Uterus (tissue), 4 donors: Measurements from ENCODE around the gene ALOX15. TPM values are rescaled to one million over a fixed set of nuclear protein-coding genes. Genes with fewer than 3 reads are reported as not detected.
A peak's percentile ranks its signal among the peaks of the same experiment; 100 is the strongest.

Source experiments
- DNase-seq, 2 donors: peaks; one replicate each; pipeline ENCODE4 v3.0.0-alpha.2; 2019 to 2020
- H3K27ac ChIP-seq, 2 donors: fragments of 200-600 bp; sonication (generic); 1 replicate in 1 of 2; 2 replicates in 1 of 2; pipeline ENCODE4 v1.5.1; 2016 to 2018
- H3K27me3 ChIP-seq, 2 donors: fragments of 200-600 bp; sonication (generic); one replicate each; pipeline ENCODE4 v1.5.1; 2018 to 2019; ENCODE audit warnings: control low read depth in 1 of 2
- H3K36me3 ChIP-seq, 2 donors: fragments of 200-600 bp; sonication (generic); one replicate each; pipeline ENCODE4 v1.5.1; 2019; ENCODE audit warnings: control low read depth in 1 of 2
- H3K4me1 ChIP-seq, 2 donors: fragments of 200-600 bp; sonication (generic); one replicate each; pipeline ENCODE4 v1.5.1; 2018 to 2019; ENCODE audit warnings: control low read depth in 1 of 2
- H3K4me3 ChIP-seq, 2 donors: fragments of 200-600 bp; sonication (generic); 1 replicate in 1 of 2; 2 replicates in 1 of 2; pipeline ENCODE4 v1.5.1; 2018 to 2019; ENCODE audit warnings: mild to moderate bottlenecking in 1 of 2
- H3K9me3 ChIP-seq, 2 donors: fragments of 200-600 bp; sonication (generic); one replicate each; pipeline ENCODE4 v1.5.1; 2019; ENCODE audit warnings: control low read depth in 1 of 2
- CTCF ChIP-seq, 4 experiments: fragments of 200-600 bp in 2 of 4; fragments of 450-650 bp in 2 of 4; sonication (generic) in 2 of 4; IDR thresholded peaks; one replicate each; pipeline ENCODE4 v1.5.1; 2016 to 2019; ENCODE audit warnings: antibody characterized with exemption in 4 of 4, mild to moderate bottlenecking in 2 of 4, moderate library complexity in 1 of 4
- POLR2A ChIP-seq, 2 donors: fragments of 450-650 bp; IDR thresholded peaks; one replicate each; pipeline ENCODE4 v1.6.1; 2016; ENCODE audit warnings: antibody characterized with exemption in 2 of 2, mild to moderate bottlenecking in 1 of 2, moderate library complexity in 1 of 2
- intact Hi-C: fragments of 100-400 bp; cut with DNase I; formaldehyde crosslinking; loops from one replicate; pipeline ENCODE4 v1.15.1; 2023; ENCODE audit warnings: low total_unique reads
- total RNA-seq, 4 donors: library from RNA; depleted of rRNA in 3 of 4; stranded (reverse); fragments of >200 nt in 3 of 4; gene quantifications; one replicate each; pipeline versions ENCODE4 v1.1.0 to v1.2.4, GENCODE V29; 2014 to 2023
- donor health status: DM: yes; HTN: yes; CAD: no.

Gene ALOX15
- total RNA-seq, 4 donors from 2014 or later, result 0.24 to 2.9 TPM; not detected in 2

DNA sequence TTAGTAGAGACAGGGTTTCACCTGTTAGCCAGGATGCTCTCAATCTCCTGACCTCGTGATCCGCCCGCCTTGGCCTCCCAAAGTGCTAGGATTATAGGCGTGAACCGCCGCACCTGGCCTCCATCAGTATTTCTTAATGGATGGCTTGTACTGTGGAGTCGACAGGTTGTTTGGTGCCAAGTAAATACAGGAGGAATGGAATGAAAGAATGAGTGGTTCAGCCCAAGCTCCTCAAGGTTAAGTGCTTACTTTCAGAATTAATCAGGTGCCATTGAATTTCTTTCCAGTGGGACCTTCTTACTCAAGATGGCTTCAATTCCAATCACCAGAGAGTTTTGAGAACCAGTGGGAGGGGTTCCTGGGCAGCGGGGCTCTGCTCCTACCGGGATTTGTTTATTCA, 25.0 kb downstream of the ALOX15 start:
- TF ChIP-seq POLR2A (IDR thresholded peaks at IDR 0.05) (no peak), CTCF (IDR thresholded peaks at IDR 0.05) (no peak)
- intact Hi-C loops, result no loop called here
- H3K36me3 ChIP-seq, result no peaks in the 10 kb centered on the region
- H3K4me3 ChIP-seq, result no peak overlapping the region
- no peak overlapping the region for H3K27ac ChIP-seq
- no peak for DNase-seq
- no peaks in the 10 kb centered on the region for H3K9me3 ChIP-seq
- no peaks in the 10 kb centered on the region for H3K4me1 ChIP-seq
- no peaks in the 10 kb centered on the region for H3K27me3 ChIP-seq

DNA sequence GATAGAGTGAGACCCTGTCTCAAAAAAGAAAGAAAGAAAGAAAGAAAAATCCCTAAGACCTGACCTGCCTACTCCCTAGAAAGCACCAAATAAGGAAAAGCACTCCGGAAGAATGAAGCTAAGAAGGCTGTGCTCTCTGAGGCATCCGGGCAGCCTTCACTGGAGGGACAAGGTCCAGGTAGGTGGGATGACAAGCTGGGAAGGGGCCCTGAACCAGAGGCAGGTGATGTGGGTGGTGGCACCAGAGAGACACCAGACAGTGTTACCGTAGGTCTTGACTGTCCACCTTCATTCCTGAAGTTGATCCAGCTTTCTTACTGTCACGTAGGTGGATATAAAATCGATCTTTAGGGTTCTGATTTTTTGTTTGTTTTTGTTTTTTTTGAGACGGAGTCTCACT, 30.8 kb downstream of the ALOX15 start:
- no peak overlapping the region for H3K4me3 ChIP-seq
- no peaks in the 10 kb centered on the region for H3K9me3 ChIP-seq
- TF ChIP-seq CTCF (IDR thresholded peaks at IDR 0.05) (no peak), POLR2A (IDR thresholded peaks at IDR 0.05) (no peak)
- H3K27me3 ChIP-seq, result no peaks in the 10 kb centered on the region
- H3K4me1 ChIP-seq, result peaks cover 0 to 10% of the 10 kb centered on the region in 2 donors
- intact Hi-C loops, result no loop called here
- DNase-seq, result no peak
- H3K27ac ChIP-seq, result no peak overlapping the region
- no peaks in the 10 kb centered on the region for H3K36me3 ChIP-seq

- intact Hi-C loops, result no loop called here
- TF ChIP-seq CTCF (IDR thresholded peaks at IDR 0.05) (no peak), POLR2A (IDR thresholded peaks at IDR 0.05) (no peak)
- Histone ChIP-seq H3K4me3 (no peak overlapping the region), H3K4me1 (peaks cover 0 to 10% of the 10 kb centered on the region in 2 donors), H3K9me3 (no peaks in the 10 kb centered on the region), H3K27ac (no peak overlapping the region), H3K27me3 (no peaks in the 10 kb centered on the region), H3K36me3 (no peaks in the 10 kb centered on the region)
- DNase-seq, result no peak
These were observed 31.3 kb downstream of the ALOX15 start for GRCh38 chr17:4610162-4610561.

GRCh38 chr17:4609761-4610160, 31.7 kb downstream of the ALOX15 start:
- H3K27me3 ChIP-seq, result no peaks in the 10 kb centered on the region
- DNase-seq, result no peak

DNA sequence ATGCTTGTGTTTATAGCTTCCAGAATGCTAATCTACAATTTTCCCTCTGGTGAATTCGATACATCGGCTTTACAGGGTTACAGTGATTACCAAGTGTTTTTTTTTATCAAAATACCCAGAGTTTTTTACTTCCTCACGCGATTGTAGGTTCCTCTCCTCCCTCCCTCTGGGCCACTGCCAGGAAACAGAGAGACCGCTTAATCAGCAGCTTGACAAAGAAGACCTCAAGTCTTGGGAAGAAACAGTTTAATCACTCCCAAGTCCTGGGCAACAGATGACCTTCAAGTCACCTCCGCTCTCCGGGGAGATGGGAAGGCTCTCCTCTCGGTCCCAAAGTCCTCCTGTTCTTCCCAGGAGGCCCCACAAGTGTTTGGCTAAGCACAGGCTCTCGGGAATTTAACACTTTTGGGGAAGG, 33.7 kb downstream of the ALOX15 start:
- H3K27me3 ChIP-seq, result no peaks in the 10 kb centered on the region
- peak overlapping the region; percentile 47 to 77 for H3K27ac ChIP-seq
- intact Hi-C loops, result no loop called here
- no peak overlapping the region for H3K4me3 ChIP-seq
- TF ChIP-seq CTCF (IDR thresholded peaks at IDR 0.05), result no peak
- TF ChIP-seq POLR2A (IDR thresholded peaks at IDR 0.05), result no peak
- peaks cover 0 to 10% of the 10 kb centered on the region in 2 donors for H3K4me1 ChIP-seq
- H3K36me3 ChIP-seq, result no peaks in the 10 kb centered on the region
- DNase-seq, result peak; percentile 70 to 73
- no peaks in the 10 kb centered on the region for H3K9me3 ChIP-seq

More at GRCh38 chr17:4609761-4610160, 31.7 kb downstream of the ALOX15 start:
- Histone ChIP-seq H3K4me3 (no peak overlapping the region), H3K27ac (no peak overlapping the region), H3K36me3 (no peaks in the 10 kb centered on the region), H3K4me1 (peaks cover 0 to 10% of the 10 kb centered on the region in 2 donors), H3K9me3 (no peaks in the 10 kb centered on the region)
- TF ChIP-seq POLR2A (IDR thresholded peaks at IDR 0.05) (no peak), CTCF (IDR thresholded peaks at IDR 0.05) (no peak)
- intact Hi-C loops, result no loop called here
